Osteoblast (primary cell): ENCODE results near the gene ADGRG6. TPM values are rescaled to one million over a fixed set of nuclear protein-coding genes. Genes with fewer than 3 reads are reported as not detected.

Experiments used
- DNase-seq: peaks from one replicate; pipeline ENCODE4 v3.0.0; 2011; ENCODE audit warnings: low spot score, mixed read lengths; ENCODE audit not compliant: insufficient read length; ENCODE audit errors: missing footprints
- H2AFZ ChIP-seq: 2 replicates; pipeline ENCODE4 v1.6.0; 2011; ENCODE audit warnings: mild to moderate bottlenecking, low read length
- H3K27ac ChIP-seq: 2 replicates; pipeline ENCODE4 v1.5.1; 2011; ENCODE audit warnings: mild to moderate bottlenecking, low read depth, low read length, moderate library complexity
- H3K27me3 ChIP-seq: 2 replicates; pipeline ENCODE4 v1.6.0; 2012; ENCODE audit warnings: mild to moderate bottlenecking, control low read depth, inconsistent platforms, low read length, moderate library complexity; ENCODE audit not compliant: insufficient read depth
- H3K36me3 ChIP-seq: 2 replicates; pipeline ENCODE4 v1.5.1; 2011; ENCODE audit warnings: mild to moderate bottlenecking, low read length, control low read depth, moderate library complexity; ENCODE audit not compliant: insufficient read depth
- H3K4me1 ChIP-seq: 2 replicates; pipeline ENCODE4 v1.5.1; 2011; ENCODE audit warnings: mild to moderate bottlenecking, low read length, control low read depth, moderate library complexity; ENCODE audit not compliant: insufficient read depth
- H3K4me2 ChIP-seq: 2 replicates; pipeline ENCODE4 v1.6.0; 2011; ENCODE audit warnings: mild to moderate bottlenecking, low read length; ENCODE audit not compliant: insufficient read depth
- H3K4me3 ChIP-seq: fragments of 200-600 bp; sonication (generic); 3 replicates; pipeline ENCODE4 v1.5.1; 2012; ENCODE audit warnings: mild to moderate bottlenecking, low read length, inconsistent platforms; ENCODE audit not compliant: insufficient read depth
- H3K79me2 ChIP-seq: 2 replicates; pipeline ENCODE4 v1.6.0; 2012; ENCODE audit warnings: mild to moderate bottlenecking, low read length, control low read depth, inconsistent platforms; ENCODE audit not compliant: insufficient read depth
- H3K9me3 ChIP-seq: 2 replicates; pipeline ENCODE4 v1.5.1; 2011; ENCODE audit warnings: low read depth, low read length, control low read depth
- H4K20me1 ChIP-seq: 2 replicates; pipeline ENCODE4 v1.6.0; 2012; ENCODE audit warnings: mild to moderate bottlenecking, low read length, control low read depth; ENCODE audit not compliant: insufficient read depth
- CTCF ChIP-seq: IDR thresholded peaks from 2 replicates; pipeline ENCODE4 v1.5.1; 2011; ENCODE audit warnings: mild to moderate bottlenecking, low read depth, low read length, moderate library complexity; ENCODE audit errors: extremely low read depth
- total RNA-seq: library from RNA; depleted of rRNA; stranded (reverse); fragments of >200 nt; gene quantifications from 2 replicates; pipeline ENCODE4 v1.2.3, GENCODE V29; 2012

Gene ADGRG6
- total RNA-seq, 1 donor: 0.36 TPM

- no peak overlapping the region for H2AFZ ChIP-seq
- H3K36me3 ChIP-seq: no peaks in the 10 kb centered on the region
- peaks cover 19% of the 10 kb centered on the region for H3K4me1 ChIP-seq
- no peak for DNase-seq
- no peak for TF ChIP-seq CTCF
- no peak overlapping the region for H3K4me2 ChIP-seq
- H3K27ac ChIP-seq: no peak overlapping the region
- no peak overlapping the region for H3K4me3 ChIP-seq
- H4K20me1 ChIP-seq: no peaks in the 10 kb centered on the region
- H3K27me3 ChIP-seq: peaks cover 4% of the 10 kb centered on the region
- H3K9me3 ChIP-seq: no peaks in the 10 kb centered on the region
- H3K79me2 ChIP-seq: no peaks in the 10 kb centered on the region
These were observed 1.5 kb upstream of the ADGRG6 start for GRCh38 chr6:142300302-142300701.

- Histone ChIP-seq H3K9me3 (no peaks in the 10 kb centered on the region), H3K4me3 (peak overlapping the region; percentile 72)
- TF ChIP-seq CTCF: no peak
These were observed 803 bp upstream of the ADGRG6 start for GRCh38 chr6:142300758-142301650.

GRCh38 chr6:142302421-142303175 lies 791 bp downstream of the ADGRG6 start:
- H3K27me3 ChIP-seq: peaks cover 13% of the 10 kb centered on the region
- H4K20me1 ChIP-seq: no peaks in the 10 kb centered on the region
- no peak for DNase-seq
- H2AFZ ChIP-seq: peak overlapping the region; percentile 78
- peak overlapping the region; percentile 88 for H3K4me2 ChIP-seq
- H3K36me3 ChIP-seq: no peaks in the 10 kb centered on the region
- TF ChIP-seq CTCF: no peak
- H3K27ac ChIP-seq: no peak overlapping the region
- H3K4me1 ChIP-seq: peaks cover 19% of the 10 kb centered on the region
- no peaks in the 10 kb centered on the region for H3K79me2 ChIP-seq
- H3K9me3 ChIP-seq: no peaks in the 10 kb centered on the region
- peak overlapping the region; percentile 72 for H3K4me3 ChIP-seq

More at GRCh38 chr6:142300758-142301650, 803 bp upstream of the ADGRG6 start:
- peak; percentile 72 for DNase-seq
- H4K20me1 ChIP-seq: no peaks in the 10 kb centered on the region
- no peaks in the 10 kb centered on the region for H3K79me2 ChIP-seq
- H3K4me2 ChIP-seq: peak overlapping the region; percentile 88
- peaks cover 4% of the 10 kb centered on the region for H3K27me3 ChIP-seq
- peaks cover 19% of the 10 kb centered on the region for H3K4me1 ChIP-seq
- peak overlapping the region; percentile 78 for H2AFZ ChIP-seq
- no peaks in the 10 kb centered on the region for H3K36me3 ChIP-seq
- no peak overlapping the region for H3K27ac ChIP-seq

- Histone ChIP-seq H3K79me2 (no peaks in the 10 kb centered on the region), H3K27ac (no peak overlapping the region), H3K9me3 (no peaks in the 10 kb centered on the region), H3K36me3 (no peaks in the 10 kb centered on the region), H4K20me1 (no peaks in the 10 kb centered on the region), H3K27me3 (peaks cover 14% of the 10 kb centered on the region), H3K4me3 (no peak overlapping the region), H3K4me1 (peaks cover 15% of the 10 kb centered on the region), H3K4me2 (no peak overlapping the region), H2AFZ (no peak overlapping the region)
- TF ChIP-seq CTCF: no peak
- no peak for DNase-seq
These were observed 1.3 kb downstream of the ADGRG6 start for GRCh38 chr6:142303176-142303533.
